ENCODE measurements around the gene ANAPC15.
A peak's percentile ranks its signal among the peaks of the same experiment; 100 is the strongest.

ANAPC15 gene

DNA sequence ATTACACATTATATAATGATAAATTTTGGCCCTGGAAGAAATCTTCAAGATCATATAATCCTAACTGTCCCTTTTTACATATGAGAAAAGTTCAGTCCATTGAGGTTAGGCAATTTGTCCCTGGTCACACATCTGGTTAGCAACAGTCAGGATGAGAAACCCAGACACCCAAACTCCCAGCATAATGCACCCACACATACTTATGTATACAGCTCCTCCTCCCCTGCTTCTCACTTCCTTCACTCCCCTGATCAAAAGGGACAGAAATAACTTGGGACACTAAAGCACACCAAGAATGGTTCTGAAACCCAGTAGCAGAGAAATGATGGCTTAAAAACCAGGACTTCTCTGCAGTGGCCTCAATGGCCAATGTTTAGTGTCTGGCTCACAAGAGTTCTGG, 43.3 kb downstream of the ANAPC15 start:
- peak overlapping the region; percentile 78 for H3K27ac ChIP-seq
- no peak for TF ChIP-seq ZFX (IDR thresholded peaks at IDR 0.05; ENCODE audit: borderline replicate concordance)
- TF ChIP-seq, protein P1, sequence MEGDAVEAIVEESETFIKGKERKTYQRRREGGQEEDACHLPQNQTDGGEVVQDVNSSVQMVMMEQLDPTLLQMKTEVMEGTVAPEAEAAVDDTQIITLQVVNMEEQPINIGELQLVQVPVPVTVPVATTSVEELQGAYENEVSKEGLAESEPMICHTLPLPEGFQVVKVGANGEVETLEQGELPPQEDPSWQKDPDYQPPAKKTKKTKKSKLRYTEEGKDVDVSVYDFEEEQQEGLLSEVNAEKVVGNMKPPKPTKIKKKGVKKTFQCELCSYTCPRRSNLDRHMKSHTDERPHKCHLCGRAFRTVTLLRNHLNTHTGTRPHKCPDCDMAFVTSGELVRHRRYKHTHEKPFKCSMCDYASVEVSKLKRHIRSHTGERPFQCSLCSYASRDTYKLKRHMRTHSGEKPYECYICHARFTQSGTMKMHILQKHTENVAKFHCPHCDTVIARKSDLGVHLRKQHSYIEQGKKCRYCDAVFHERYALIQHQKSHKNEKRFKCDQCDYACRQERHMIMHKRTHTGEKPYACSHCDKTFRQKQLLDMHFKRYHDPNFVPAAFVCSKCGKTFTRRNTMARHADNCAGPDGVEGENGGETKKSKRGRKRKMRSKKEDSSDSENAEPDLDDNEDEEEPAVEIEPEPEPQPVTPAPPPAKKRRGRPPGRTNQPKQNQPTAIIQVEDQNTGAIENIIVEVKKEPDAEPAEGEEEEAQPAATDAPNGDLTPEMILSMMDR (IDR thresholded peaks at IDR 0.05), result no peak

DNA sequence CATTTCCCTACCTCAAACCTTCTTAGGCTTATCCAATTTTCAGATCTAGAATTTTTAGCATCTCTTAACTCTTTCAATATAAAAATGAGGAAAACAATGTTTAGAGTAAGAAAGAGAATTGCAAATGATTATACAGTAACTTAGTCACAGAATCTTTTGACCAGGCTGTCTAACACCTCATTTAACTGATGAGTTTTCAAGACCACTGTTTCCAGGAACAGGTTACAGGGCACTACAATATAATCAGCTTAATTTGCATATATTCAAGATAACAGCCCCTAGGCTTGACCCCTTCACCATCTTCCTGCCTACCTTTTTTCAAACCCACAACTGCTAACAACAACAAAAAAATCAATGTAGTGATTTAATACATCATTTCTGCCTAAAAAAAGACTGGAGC, 44.8 kb downstream of the ANAPC15 start:
- TF ChIP-seq ZFX (IDR thresholded peaks at IDR 0.05; ENCODE audit: borderline replicate concordance), result no peak
- TF ChIP-seq, protein P1 (IDR thresholded peaks at IDR 0.05), result no peak
- H3K27ac ChIP-seq, result peak overlapping the region; percentile 78

DNA sequence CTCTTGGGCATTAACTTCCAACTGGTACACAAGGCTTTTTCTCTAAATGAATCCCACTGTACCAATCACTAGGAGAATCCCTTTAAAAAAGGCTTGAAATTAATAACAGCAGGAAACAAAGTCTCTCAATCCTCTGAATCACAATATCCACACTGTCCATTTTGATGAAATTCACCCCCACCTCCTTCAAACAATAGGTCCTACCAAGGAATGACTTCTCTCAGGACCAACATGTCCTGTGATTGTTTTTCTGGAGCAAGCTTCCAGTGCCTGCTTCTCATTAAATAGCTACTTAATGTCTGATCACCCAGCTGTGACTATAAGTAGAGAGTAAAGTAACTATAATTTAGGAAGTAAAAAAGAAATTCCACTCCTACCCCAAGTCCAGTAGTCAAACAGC, 45.2 kb downstream of the ANAPC15 start:
- TF ChIP-seq, protein P1 (IDR thresholded peaks at IDR 0.05), result no peak
- peak overlapping the region; percentile 78 for H3K27ac ChIP-seq

DNA sequence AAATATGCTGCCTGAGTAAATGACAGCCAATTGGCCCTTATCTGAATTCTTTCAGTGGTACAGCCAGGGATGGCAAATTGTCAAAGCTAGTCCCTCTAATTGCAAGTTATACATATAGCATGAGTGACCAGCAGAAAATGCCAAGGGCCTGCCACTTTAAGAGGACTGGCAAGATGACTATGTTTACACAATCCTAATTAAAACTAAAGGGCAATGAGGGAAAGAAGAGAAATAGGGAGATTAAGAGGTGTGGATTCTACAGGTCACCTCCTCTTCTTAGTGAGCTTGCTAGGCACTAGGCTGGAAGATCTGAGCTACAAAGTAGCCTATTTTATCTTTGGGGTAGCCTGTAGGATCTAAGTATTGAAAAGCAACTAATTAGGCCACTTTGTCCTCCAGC, 45.6 kb downstream of the ANAPC15 start:
- TF ChIP-seq, protein P1 (IDR thresholded peaks at IDR 0.05), result no peak
- TF ChIP-seq ZFX (IDR thresholded peaks at IDR 0.05; ENCODE audit: borderline replicate concordance), result no peak
- peak overlapping the region; percentile 78 for H3K27ac ChIP-seq

DNA sequence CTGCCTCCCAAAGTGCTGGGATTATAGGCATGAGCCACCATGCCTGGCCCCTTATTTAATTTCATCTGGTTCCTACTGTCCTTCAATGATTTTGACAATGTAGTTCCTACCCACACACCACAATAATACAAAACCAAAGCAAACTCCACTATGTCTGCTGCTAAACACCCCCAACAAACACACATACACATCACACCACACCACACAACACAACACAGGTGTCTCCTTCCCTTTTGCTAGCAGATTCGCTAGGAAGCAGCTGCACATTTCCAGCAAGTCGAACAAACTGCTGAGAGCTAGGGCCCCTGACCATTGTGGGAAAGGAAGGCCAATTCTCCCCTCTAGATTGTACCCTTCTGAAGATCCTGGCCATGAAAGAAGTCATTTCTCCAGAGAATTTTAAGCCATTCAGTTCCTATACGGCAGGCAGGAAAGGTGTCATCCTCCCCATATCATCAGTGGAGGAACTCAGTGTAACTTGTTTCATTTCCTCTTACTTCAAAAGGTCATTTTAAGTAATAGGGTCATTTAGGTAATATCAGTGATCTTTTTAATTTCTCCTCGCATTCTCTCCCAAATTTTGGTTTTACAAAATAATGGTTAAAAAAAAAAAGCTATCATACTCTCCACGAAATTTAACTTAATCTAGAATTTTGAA, 50.6 kb downstream of the ANAPC15 start:
- no peak overlapping the region for H3K27ac ChIP-seq
- TF ChIP-seq, protein P1 (IDR thresholded peaks at IDR 0.05), result no peak
- TF ChIP-seq ZFX (IDR thresholded peaks at IDR 0.05; ENCODE audit: borderline replicate concordance), result no peak

Data from 22Rv1 (cell line).